HEK293 (cell line): ENCODE data around the gene RHOT1.
A peak's percentile ranks its signal among the peaks of the same experiment; 100 is the strongest.

Experiments
- GLIS1 ChIP-seq: fragments of 450-650 bp; formaldehyde crosslinking; IDR thresholded peaks from 2 replicates; pipeline ENCODE4 v1.5.1; 2016; ENCODE audit warnings: missing biosample characterization, missing genetic modification characterization
- SCRT2 ChIP-seq: fragments of 450-650 bp; formaldehyde crosslinking; IDR thresholded peaks from 2 replicates; pipeline ENCODE4 v1.5.1; 2016; ENCODE audit warnings: missing biosample characterization, missing genetic modification characterization
- WT1 ChIP-seq: fragments of 450-650 bp; formaldehyde crosslinking; IDR thresholded peaks from 2 replicates; pipeline ENCODE4 v1.5.1; 2016; ENCODE audit warnings: missing biosample characterization, missing genetic modification characterization
- ZFP3 ChIP-seq: fragments of 450-650 bp; formaldehyde crosslinking; IDR thresholded peaks from 2 replicates; pipeline ENCODE4 v1.5.1; 2016; ENCODE audit warnings: low read depth, missing biosample characterization, missing genetic modification characterization
- ZFP41 ChIP-seq: fragments of 450-650 bp; formaldehyde crosslinking; IDR thresholded peaks from 2 replicates; pipeline ENCODE4 v1.5.1; 2016; ENCODE audit warnings: missing biosample characterization, missing genetic modification characterization, borderline replicate concordance
- ZNF2 ChIP-seq: fragments of 450-650 bp; formaldehyde crosslinking; IDR thresholded peaks from 2 replicates; pipeline ENCODE4 v1.5.1; 2016; ENCODE audit warnings: missing biosample characterization, missing genetic modification characterization
- ZNF24 ChIP-seq: fragments of 450-650 bp; formaldehyde crosslinking; IDR thresholded peaks from 2 replicates; pipeline ENCODE4 v1.5.1; 2016; ENCODE audit warnings: missing biosample characterization, missing genetic modification characterization
- ZNF324 ChIP-seq: fragments of 450-650 bp; formaldehyde crosslinking; IDR thresholded peaks from 2 replicates; pipeline ENCODE4 v1.5.1; 2016; ENCODE audit warnings: missing biosample characterization, missing genetic modification characterization
- ZNF530 ChIP-seq: fragments of 450-650 bp; formaldehyde crosslinking; IDR thresholded peaks from 2 replicates; pipeline ENCODE4 v1.5.1; 2016; ENCODE audit warnings: low read depth, missing biosample characterization, missing genetic modification characterization
- ZNF561 ChIP-seq: fragments of 450-650 bp; IDR thresholded peaks from 2 replicates; pipeline ENCODE4 v1.5.1; 2018; ENCODE audit warnings: missing biosample characterization, missing genetic modification characterization, borderline replicate concordance
- ZNF660 ChIP-seq: fragments of 450-650 bp; IDR thresholded peaks from 2 replicates; pipeline ENCODE4 v1.5.1; 2018; ENCODE audit warnings: missing biosample characterization, mild to moderate bottlenecking, missing genetic modification characterization
- TF ChIP-seq, protein P1 (sequence below): fragments of 450-650 bp; formaldehyde crosslinking; conservative IDR thresholded peaks from 2 replicates; pipeline ENCODE4 v1.5.1; 2016; ENCODE audit warnings: low read depth, missing biosample characterization, missing genetic modification characterization
- TF ChIP-seq, protein P2 (sequence below): fragments of 450-650 bp; formaldehyde crosslinking; IDR thresholded peaks from 2 replicates; pipeline ENCODE4 v1.5.1; 2017; ENCODE audit warnings: missing biosample characterization, mild to moderate bottlenecking, missing genetic modification characterization, moderate library complexity
- TF ChIP-seq, protein P3 (sequence below): fragments of 450-650 bp; formaldehyde crosslinking; IDR thresholded peaks from 2 replicates; pipeline ENCODE4 v1.5.1; 2016; ENCODE audit warnings: missing biosample characterization, missing genetic modification characterization, borderline replicate concordance
- TF ChIP-seq, protein P4 (sequence below): sonication (generic); formaldehyde crosslinking; IDR thresholded peaks from 2 replicates; pipeline ENCODE4 v1.8.1; 2022; ENCODE audit warnings: mild to moderate bottlenecking, moderate library complexity, missing genetic modification reagents
- TF ChIP-seq, protein P5 (sequence below): fragments of 450-650 bp; formaldehyde crosslinking; IDR thresholded peaks from 2 replicates; pipeline ENCODE4 v1.5.0; 2017; ENCODE audit warnings: missing biosample characterization, missing genetic modification characterization, borderline replicate concordance
- TF ChIP-seq, protein P6 (sequence below): IDR thresholded peaks from 2 replicates; pipeline ENCODE4 v1.6.1; 2011; ENCODE audit warnings: mild to moderate bottlenecking, low read depth, low read length, borderline replicate concordance
- TF ChIP-seq, protein P7 (sequence below): fragments of 450-650 bp; IDR thresholded peaks from 2 replicates; pipeline ENCODE4 v1.5.1; 2018; ENCODE audit warnings: missing biosample characterization, missing genetic modification characterization
- TF ChIP-seq, protein P8 (sequence below): fragments of 450-650 bp; formaldehyde crosslinking; IDR thresholded peaks from 2 replicates; pipeline ENCODE4 v1.5.1; 2016; ENCODE audit warnings: missing biosample characterization, missing genetic modification characterization

Gene RHOT1

DNA sequence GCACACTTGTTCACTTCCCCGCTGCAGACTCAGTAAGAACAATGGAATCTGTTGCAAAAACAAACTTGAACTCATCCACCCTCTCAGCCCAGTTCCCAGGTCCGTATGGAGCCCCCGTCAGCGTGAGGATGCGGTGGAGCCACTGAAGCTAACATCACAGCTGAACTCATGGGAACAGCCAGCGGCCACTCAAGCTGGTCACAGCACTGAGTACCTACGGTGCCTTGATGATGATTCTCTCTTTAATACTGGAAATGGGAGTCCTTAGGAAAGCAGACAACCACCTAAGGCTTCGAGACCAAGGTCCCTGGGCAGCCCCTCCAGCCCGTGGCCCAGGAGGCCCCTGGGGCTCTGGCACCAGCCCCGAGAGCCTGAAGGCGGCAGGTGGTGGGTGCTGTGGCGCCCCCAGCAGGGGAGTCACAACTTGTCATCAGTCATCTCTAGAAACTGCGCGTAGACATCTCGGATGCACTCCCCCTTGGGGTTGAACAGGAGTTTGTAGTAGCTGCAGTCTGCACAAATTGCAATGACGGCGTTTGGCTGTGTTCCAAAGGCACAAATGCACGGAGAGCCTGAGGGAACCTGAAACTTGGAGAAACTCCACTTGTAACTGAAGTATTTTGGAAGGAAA, 31.0 kb upstream of the RHOT1 start (continued):
- TF ChIP-seq, protein P1, sequence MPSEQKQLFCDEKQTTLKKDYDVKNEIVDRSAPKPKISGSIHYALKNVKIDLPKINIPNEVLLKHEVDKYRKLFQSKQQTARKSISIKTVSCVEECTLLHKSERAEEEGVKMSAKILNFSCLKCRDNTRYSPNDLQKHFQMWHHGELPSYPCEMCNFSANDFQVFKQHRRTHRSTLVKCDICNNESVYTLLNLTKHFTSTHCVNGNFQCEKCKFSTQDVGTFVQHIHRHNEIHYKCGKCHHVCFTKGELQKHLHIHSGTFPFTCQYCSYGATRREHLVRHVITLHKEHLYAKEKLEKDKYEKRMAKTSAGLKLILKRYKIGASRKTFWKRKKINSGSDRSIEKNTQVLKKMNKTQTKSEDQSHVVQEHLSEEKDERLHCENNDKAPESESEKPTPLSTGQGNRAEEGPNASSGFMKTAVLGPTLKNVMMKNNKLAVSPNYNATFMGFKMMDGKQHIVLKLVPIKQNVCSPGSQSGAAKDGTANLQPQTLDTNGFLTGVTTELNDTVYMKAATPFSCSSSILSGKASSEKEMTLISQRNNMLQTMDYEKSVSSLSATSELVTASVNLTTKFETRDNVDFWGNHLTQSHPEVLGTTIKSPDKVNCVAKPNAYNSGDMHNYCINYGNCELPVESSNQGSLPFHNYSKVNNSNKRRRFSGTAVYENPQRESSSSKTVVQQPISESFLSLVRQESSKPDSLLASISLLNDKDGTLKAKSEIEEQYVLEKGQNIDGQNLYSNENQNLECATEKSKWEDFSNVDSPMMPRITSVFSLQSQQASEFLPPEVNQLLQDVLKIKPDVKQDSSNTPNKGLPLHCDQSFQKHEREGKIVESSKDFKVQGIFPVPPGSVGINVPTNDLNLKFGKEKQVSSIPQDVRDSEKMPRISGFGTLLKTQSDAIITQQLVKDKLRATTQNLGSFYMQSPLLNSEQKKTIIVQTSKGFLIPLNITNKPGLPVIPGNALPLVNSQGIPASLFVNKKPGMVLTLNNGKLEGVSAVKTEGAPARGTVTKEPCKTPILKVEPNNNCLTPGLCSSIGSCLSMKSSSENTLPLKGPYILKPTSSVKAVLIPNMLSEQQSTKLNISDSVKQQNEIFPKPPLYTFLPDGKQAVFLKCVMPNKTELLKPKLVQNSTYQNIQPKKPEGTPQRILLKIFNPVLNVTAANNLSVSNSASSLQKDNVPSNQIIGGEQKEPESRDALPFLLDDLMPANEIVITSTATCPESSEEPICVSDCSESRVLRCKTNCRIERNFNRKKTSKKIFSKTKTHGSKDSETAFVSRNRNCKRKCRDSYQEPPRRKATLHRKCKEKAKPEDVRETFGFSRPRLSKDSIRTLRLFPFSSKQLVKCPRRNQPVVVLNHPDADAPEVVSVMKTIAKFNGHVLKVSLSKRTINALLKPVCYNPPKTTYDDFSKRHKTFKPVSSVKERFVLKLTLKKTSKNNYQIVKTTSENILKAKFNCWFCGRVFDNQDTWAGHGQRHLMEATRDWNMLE (tag by site-specific recombination) = no peak
- TF ChIP-seq ZNF530 (tag by site-specific recombination) (no peak), GLIS1 (tag by site-specific recombination) (no peak), ZNF660 (tag by site-specific recombination) (peak; percentile 72; the same call in 1 of the 2 replicates), SCRT2 (tag by site-specific recombination) (peak; percentile 25; the same call in 1 of the 2 replicates), WT1 (tag by site-specific recombination) (no peak), ZFP41 (tag by site-specific recombination) (no peak), ZNF561 (tag by site-specific recombination) (0 out of 2 replicates have a peak, but pooled peaks have one; percentile 43), ZNF2 (no peak), ZNF324 (tag by site-specific recombination) (no peak), ZFP3 (tag by site-specific recombination) (0 out of 2 replicates have a peak, but pooled peaks have one; percentile 29), ZNF24 (tag by site-specific recombination) (peak; percentile 28; the same call in 1 of the 2 replicates)
- TF ChIP-seq, protein P2, sequence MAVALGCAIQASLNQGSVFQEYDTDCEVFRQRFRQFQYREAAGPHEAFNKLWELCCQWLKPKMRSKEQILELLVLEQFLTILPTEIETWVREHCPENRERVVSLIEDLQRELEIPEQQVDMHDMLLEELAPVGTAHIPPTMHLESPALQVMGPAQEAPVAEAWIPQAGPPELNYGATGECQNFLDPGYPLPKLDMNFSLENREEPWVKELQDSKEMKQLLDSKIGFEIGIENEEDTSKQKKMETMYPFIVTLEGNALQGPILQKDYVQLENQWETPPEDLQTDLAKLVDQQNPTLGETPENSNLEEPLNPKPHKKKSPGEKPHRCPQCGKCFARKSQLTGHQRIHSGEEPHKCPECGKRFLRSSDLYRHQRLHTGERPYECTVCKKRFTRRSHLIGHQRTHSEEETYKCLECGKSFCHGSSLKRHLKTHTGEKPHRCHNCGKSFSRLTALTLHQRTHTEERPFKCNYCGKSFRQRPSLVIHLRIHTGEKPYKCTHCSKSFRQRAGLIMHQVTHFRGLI (tag by site-specific recombination) = no peak
- TF ChIP-seq, protein P3, sequence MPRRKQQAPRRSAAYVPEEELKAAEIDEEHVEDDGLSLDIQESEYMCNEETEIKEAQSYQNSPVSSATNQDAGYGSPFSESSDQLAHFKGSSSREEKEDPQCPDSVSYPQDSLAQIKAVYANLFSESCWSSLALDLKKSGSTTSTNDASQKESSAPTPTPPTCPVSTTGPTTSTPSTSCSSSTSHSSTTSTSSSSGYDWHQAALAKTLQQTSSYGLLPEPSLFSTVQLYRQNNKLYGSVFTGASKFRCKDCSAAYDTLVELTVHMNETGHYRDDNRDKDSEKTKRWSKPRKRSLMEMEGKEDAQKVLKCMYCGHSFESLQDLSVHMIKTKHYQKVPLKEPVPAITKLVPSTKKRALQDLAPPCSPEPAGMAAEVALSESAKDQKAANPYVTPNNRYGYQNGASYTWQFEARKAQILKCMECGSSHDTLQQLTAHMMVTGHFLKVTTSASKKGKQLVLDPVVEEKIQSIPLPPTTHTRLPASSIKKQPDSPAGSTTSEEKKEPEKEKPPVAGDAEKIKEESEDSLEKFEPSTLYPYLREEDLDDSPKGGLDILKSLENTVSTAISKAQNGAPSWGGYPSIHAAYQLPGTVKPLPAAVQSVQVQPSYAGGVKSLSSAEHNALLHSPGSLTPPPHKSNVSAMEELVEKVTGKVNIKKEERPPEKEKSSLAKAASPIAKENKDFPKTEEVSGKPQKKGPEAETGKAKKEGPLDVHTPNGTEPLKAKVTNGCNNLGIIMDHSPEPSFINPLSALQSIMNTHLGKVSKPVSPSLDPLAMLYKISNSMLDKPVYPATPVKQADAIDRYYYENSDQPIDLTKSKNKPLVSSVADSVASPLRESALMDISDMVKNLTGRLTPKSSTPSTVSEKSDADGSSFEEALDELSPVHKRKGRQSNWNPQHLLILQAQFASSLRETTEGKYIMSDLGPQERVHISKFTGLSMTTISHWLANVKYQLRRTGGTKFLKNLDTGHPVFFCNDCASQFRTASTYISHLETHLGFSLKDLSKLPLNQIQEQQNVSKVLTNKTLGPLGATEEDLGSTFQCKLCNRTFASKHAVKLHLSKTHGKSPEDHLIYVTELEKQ (tag by site-specific recombination) = no peak
- TF ChIP-seq, protein P4, sequence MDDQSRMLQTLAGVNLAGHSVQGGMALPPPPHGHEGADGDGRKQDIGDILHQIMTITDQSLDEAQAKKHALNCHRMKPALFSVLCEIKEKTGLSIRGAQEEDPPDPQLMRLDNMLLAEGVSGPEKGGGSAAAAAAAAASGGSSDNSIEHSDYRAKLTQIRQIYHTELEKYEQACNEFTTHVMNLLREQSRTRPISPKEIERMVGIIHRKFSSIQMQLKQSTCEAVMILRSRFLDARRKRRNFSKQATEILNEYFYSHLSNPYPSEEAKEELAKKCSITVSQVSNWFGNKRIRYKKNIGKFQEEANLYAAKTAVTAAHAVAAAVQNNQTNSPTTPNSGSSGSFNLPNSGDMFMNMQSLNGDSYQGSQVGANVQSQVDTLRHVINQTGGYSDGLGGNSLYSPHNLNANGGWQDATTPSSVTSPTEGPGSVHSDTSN (CRISPR knock-in tag) = no peak
- TF ChIP-seq, protein P5, sequence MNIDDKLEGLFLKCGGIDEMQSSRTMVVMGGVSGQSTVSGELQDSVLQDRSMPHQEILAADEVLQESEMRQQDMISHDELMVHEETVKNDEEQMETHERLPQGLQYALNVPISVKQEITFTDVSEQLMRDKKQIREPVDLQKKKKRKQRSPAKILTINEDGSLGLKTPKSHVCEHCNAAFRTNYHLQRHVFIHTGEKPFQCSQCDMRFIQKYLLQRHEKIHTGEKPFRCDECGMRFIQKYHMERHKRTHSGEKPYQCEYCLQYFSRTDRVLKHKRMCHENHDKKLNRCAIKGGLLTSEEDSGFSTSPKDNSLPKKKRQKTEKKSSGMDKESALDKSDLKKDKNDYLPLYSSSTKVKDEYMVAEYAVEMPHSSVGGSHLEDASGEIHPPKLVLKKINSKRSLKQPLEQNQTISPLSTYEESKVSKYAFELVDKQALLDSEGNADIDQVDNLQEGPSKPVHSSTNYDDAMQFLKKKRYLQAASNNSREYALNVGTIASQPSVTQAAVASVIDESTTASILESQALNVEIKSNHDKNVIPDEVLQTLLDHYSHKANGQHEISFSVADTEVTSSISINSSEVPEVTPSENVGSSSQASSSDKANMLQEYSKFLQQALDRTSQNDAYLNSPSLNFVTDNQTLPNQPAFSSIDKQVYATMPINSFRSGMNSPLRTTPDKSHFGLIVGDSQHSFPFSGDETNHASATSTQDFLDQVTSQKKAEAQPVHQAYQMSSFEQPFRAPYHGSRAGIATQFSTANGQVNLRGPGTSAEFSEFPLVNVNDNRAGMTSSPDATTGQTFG (tag by site-specific recombination) = no peak
- TF ChIP-seq, protein P6, sequence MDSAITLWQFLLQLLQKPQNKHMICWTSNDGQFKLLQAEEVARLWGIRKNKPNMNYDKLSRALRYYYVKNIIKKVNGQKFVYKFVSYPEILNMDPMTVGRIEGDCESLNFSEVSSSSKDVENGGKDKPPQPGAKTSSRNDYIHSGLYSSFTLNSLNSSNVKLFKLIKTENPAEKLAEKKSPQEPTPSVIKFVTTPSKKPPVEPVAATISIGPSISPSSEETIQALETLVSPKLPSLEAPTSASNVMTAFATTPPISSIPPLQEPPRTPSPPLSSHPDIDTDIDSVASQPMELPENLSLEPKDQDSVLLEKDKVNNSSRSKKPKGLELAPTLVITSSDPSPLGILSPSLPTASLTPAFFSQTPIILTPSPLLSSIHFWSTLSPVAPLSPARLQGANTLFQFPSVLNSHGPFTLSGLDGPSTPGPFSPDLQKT = no peak
- TF ChIP-seq, protein P7, sequence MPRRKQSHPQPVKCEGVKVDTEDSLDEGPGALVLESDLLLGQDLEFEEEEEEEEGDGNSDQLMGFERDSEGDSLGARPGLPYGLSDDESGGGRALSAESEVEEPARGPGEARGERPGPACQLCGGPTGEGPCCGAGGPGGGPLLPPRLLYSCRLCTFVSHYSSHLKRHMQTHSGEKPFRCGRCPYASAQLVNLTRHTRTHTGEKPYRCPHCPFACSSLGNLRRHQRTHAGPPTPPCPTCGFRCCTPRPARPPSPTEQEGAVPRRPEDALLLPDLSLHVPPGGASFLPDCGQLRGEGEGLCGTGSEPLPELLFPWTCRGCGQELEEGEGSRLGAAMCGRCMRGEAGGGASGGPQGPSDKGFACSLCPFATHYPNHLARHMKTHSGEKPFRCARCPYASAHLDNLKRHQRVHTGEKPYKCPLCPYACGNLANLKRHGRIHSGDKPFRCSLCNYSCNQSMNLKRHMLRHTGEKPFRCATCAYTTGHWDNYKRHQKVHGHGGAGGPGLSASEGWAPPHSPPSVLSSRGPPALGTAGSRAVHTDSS (tag by site-specific recombination) = no peak
- TF ChIP-seq, protein P8, sequence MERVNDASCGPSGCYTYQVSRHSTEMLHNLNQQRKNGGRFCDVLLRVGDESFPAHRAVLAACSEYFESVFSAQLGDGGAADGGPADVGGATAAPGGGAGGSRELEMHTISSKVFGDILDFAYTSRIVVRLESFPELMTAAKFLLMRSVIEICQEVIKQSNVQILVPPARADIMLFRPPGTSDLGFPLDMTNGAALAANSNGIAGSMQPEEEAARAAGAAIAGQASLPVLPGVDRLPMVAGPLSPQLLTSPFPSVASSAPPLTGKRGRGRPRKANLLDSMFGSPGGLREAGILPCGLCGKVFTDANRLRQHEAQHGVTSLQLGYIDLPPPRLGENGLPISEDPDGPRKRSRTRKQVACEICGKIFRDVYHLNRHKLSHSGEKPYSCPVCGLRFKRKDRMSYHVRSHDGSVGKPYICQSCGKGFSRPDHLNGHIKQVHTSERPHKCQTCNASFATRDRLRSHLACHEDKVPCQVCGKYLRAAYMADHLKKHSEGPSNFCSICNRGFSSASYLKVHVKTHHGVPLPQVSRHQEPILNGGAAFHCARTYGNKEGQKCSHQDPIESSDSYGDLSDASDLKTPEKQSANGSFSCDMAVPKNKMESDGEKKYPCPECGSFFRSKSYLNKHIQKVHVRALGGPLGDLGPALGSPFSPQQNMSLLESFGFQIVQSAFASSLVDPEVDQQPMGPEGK (tag by site-specific recombination) = peak; percentile 73
